Mesodermal cell (in vitro differentiated cells): ENCODE measurements around the gene AMZ2. TPM values are rescaled to one million over a fixed set of nuclear protein-coding genes. Genes with fewer than 3 reads are reported as not detected.
"Not testable (repeated sequence)": the region's sequence is repeated elsewhere in the genome, so short reads cannot be mapped to it uniquely, and the experiment has no call there.

ENCODE experiments used
- H3K27ac ChIP-seq: 2 replicates; pipeline ENCODE4 v1.7.0; 2013; ENCODE audit warnings: mild to moderate bottlenecking, low read depth, low read length, moderate library complexity; ENCODE audit not compliant: severe bottlenecking
- H3K36me3 ChIP-seq: 2 replicates; pipeline ENCODE4 v1.7.1; 2013; ENCODE audit warnings: mild to moderate bottlenecking, low read length, moderate library complexity; ENCODE audit not compliant: control insufficient read depth, insufficient read depth
- H3K4me1 ChIP-seq: one replicate; pipeline ENCODE4 v1.7.1; 2013; ENCODE audit warnings: mild to moderate bottlenecking, low read length; ENCODE audit not compliant: insufficient read depth, control insufficient read depth, poor library complexity, severe bottlenecking
- H3K4me3 ChIP-seq: 2 replicates; pipeline ENCODE4 v1.7.0; 2013; ENCODE audit warnings: low read length, control low read depth, mild to moderate bottlenecking; ENCODE audit not compliant: insufficient read depth, poor library complexity, severe bottlenecking; ENCODE audit errors: extremely low read depth
- H3K9me3 ChIP-seq: 2 replicates; pipeline ENCODE4 v1.7.1; 2013; ENCODE audit warnings: mild to moderate bottlenecking, low read length, moderate library complexity; ENCODE audit not compliant: control insufficient read depth
- WGBS, 2 experiments: methylation state at CpG; one replicate each; pipeline ENCODE4 v1.1.5; 2013; ENCODE audit warnings: missing lambda C conversion rate in 2 of 2; ENCODE audit not compliant: insufficient coverage in 2 of 2; 5-methylcytosine and 5-hydroxymethylcytosine counted together
- polyA plus RNA-seq, 2 experiments: library from polyadenylated mRNA; stranded (reverse); fragments of 50-300 nt; gene quantifications; one replicate each; pipeline ENCODE4 v1.2.3, GENCODE V29; 2013

Gene AMZ2
- polyA plus RNA-seq (2013, experiment 1 of 2): 98.2 TPM
- 104 TPM for polyA plus RNA-seq (2013, experiment 2 of 2)

GRCh38 chr17:68247445-68248198, at the start of gene AMZ2:
Gene AMZ2 (plus strand): TSS chr17:68248043. CDS start chr17:68250188, 2,145 bp downstream.
- 1% methylated on average over 74 to 93 of the region's 97 CpGs for WGBS, 2 experiments
- H3K4me1 ChIP-seq: peaks cover 5% of the 10 kb centered on the region
- peak within 1 kb of the TSS; percentile 66 for H3K27ac ChIP-seq

GRCh38 chr17:68198931-68199836, 48.7 kb upstream of the AMZ2 start:
- WGBS, 2 experiments: 2% methylated on average over 68 to 89 of the region's 101 CpGs
- Histone ChIP-seq H3K36me3 (no peaks in the 10 kb centered on the region), H3K27ac (no peak overlapping the region), H3K4me3 (no peak overlapping the region), H3K4me1 (peaks cover 4% of the 10 kb centered on the region), H3K9me3 (no peaks in the 10 kb centered on the region)

More at GRCh38 chr17:68247445-68248198, at the start of gene AMZ2:
- H3K9me3 ChIP-seq: no peaks in the 10 kb centered on the region
- peaks cover 23% of the 10 kb centered on the region for H3K36me3 ChIP-seq
- peak within 1 kb of the TSS; percentile 77 for H3K4me3 ChIP-seq

GRCh38 chr17:68199837-68200688, 47.8 kb upstream of the AMZ2 start:
- no peak overlapping the region for H3K27ac ChIP-seq
- H3K36me3 ChIP-seq: no peaks in the 10 kb centered on the region
- peaks cover 4% of the 10 kb centered on the region for H3K4me1 ChIP-seq
- H3K9me3 ChIP-seq: no peaks in the 10 kb centered on the region
- 7 to 8% methylated on average over 15 to 21 of the region's 30 CpGs for WGBS, 2 experiments
- no peak overlapping the region for H3K4me3 ChIP-seq

GRCh38 chr17:68200689-68201417, 47.0 kb upstream of the AMZ2 start:
- no peaks in the 10 kb centered on the region for H3K9me3 ChIP-seq
- 7 to 11% methylated on average over 21 to 22 of the region's 31 CpGs for WGBS, 2 experiments
- H3K4me3 ChIP-seq: peak overlapping the region; percentile 5
- no peaks in the 10 kb centered on the region for H3K36me3 ChIP-seq
- peaks cover 4% of the 10 kb centered on the region for H3K4me1 ChIP-seq
- H3K27ac ChIP-seq: no peak overlapping the region

GRCh38 chr17:68201418-68201771, 46.4 kb upstream of the AMZ2 start:
- not testable (repeated sequence) for H3K4me3 ChIP-seq, H3K9me3 ChIP-seq, H3K4me1 ChIP-seq, H3K36me3 ChIP-seq, H3K27ac ChIP-seq
- WGBS, 2 experiments: 29% methylated on average over 1 to 2 of the region's 3 CpGs

GRCh38 chr17:68202321-68202720, 45.5 kb upstream of the AMZ2 start:
- H3K36me3 ChIP-seq: not testable (repeated sequence)
- 60 to 67% methylated on average over 1 to 2 of the region's 2 CpGs for WGBS, 2 experiments

GRCh38 chr17:68204736-68205135, 43.1 kb upstream of the AMZ2 start:
- no peaks in the 10 kb centered on the region for H3K9me3 ChIP-seq
- no peak overlapping the region for H3K27ac ChIP-seq
- H3K4me1 ChIP-seq: no peaks in the 10 kb centered on the region
- H3K36me3 ChIP-seq: peaks cover 7% of the 10 kb centered on the region
- WGBS, 2 experiments: 11 to 13% methylated on average over 9 to 11 of the region's 22 CpGs
- H3K4me3 ChIP-seq: peak overlapping the region; percentile 51

More at GRCh38 chr17:68202321-68202720, 45.5 kb upstream of the AMZ2 start:
- H3K27ac ChIP-seq, H3K4me3 ChIP-seq, H3K4me1 ChIP-seq, H3K9me3 ChIP-seq: not testable (repeated sequence)

- Histone ChIP-seq H3K4me1 (no peaks in the 10 kb centered on the region), H3K27ac (no peak overlapping the region), H3K9me3 (no peaks in the 10 kb centered on the region), H3K4me3 (peak overlapping the region; percentile 51), H3K36me3 (peaks cover 12% of the 10 kb centered on the region)
- WGBS, 2 experiments: 0% methylated on average over 48 to 64 of the region's 71 CpGs
Measured at GRCh38 chr17:68205251-68205807, 42.5 kb upstream of the AMZ2 start.

- 0 to 1% methylated on average over 28 to 29 of the region's 50 CpGs for WGBS, 2 experiments
- Histone ChIP-seq H3K36me3 (peaks cover 17% of the 10 kb centered on the region), H3K27ac (no peak overlapping the region), H3K9me3 (no peaks in the 10 kb centered on the region), H3K4me3 (peak overlapping the region; percentile 51), H3K4me1 (no peaks in the 10 kb centered on the region)
Measured at GRCh38 chr17:68205808-68206720, 41.8 kb upstream of the AMZ2 start.
